Posterior cingulate gyrus (tissue), 11 donors: ENCODE measurements around the gene MAP7.

Experiments used
- DNase-seq, 10 donors: peaks; one replicate each; pipeline versions ENCODE4 v3.0.0 to v3.0.0-alpha.2; 2020 to 2021; ENCODE audit warnings: mixed read lengths in 3 of 10
- intact Hi-C: fragments of 100-400 bp; cut with DNase I; formaldehyde crosslinking; loops from one replicate; pipeline ENCODE4 v1.15.1; 2023

Gene MAP7

DNA sequence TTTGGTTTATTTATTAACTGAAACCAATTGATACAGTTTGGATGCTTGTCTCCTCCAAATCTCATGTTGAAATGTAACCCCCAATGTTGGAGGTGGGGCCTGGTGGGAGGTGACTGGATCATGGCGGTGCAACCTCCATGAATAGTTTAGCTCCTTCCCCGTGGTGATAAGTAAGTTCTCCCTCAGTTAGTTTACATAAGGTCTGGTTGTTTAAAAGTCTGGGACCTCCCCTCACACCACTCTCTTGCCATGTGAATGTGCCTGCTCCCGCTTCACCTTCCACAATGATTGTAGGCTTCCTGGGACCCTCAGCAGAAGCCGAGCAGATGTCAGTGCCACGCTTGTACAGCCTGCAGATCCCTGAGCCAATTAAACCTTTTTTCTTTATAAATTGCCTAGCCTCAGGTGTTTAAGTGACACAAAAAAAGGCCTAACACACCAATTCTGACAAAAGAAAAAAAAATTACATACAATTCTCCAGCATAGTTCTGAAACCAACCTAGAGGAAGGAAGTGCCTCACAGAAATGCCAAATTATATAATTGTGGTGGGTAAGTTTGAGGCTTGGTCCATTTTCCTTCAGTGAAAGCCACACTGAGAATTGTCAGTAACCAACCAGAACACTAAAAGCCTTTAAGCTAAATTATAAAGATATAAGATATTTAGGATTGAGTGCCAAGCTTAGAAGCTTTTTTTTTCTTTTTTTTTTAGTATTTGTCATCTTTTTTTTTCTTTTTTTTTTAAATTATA, 15.0 kb downstream of the MAP7 start:
- intact Hi-C loops: no loop called here
- DNase-seq: no peak

DNA sequence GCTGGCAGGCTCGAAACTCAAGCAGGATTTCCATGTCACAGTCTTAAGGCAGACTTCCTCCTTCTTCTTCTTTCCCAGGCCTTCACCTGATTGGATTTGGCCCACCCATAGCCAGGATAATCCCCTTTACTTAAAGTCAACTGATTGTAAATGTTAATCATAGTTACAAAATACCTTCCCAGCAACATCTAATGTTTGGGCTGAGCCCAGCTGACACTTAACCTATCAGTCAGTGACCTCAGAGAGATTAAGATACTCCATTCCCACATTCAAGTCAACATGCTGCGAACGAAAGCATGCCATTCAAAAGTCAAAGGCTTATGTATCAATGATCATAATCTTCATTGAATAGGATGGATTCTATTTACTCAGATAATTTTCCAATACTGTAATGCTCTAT, 16.0 kb downstream of the MAP7 start:
- DNase-seq: no peak

DNA sequence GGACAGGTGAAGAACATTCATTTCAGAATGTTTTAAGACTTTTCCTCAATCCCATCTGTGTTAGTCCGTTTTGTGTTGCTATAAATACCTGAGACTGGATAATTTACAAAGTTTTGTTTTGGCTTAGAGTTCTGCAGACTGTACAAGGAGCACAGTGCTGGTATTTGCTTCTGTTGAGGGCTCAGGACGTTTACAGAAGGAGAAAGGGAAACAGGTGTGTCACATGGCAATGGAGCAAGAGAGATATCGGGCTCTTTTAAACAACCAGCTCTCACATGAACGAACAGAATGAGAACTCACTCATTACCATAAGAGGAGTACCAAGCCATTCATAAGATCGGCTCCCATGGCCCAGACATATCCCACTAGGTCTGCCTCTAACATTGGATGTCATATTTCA, 16.7 kb downstream of the MAP7 start:
- DNase-seq: no peak
- intact Hi-C loops: no loop called here

More for the DNA sequence above, 16.0 kb downstream of the MAP7 start:
- intact Hi-C loops: no loop called here

DNA sequence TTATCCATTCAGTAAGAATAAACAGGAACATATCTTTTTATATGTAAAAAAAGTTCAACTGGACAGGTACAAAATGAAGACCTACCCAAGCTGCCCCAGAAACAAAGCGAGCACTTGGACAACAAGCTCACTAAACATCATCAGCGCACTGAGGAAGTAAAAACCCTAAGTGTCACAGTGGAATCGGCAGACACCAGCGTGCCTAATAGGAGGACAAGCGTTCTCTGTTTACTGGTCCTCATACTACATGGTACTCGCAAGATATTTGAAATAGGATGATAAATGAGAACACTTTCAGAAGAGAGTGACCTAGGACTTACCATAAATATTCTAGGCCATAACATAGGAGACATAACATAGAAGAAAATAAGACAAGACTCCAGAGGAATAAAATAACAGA, 18.2 kb downstream of the MAP7 start:
- intact Hi-C loops: no loop called here
- peak in 2 of 10 donors; percentile 40 to 76 for DNase-seq

DNA sequence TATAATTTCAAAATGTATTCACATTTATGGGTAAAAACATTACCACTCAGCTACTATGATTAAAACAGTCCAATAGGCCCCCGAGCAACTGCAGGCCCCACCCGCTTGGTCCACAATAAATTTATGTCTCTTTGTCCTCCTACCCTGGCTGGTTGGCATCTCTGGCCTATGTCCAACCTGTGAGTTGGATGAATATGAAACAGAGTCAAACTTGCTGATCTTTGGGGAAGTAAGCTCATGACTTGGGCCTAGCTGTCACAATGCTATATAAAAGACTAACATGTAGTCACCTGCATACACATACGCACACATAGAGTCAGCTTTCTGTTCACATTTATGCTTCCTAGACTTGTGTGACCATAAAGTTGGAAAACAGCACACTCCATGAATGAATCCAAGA, 20.5 kb downstream of the MAP7 start:
- intact Hi-C loops: no loop called here

DNA sequence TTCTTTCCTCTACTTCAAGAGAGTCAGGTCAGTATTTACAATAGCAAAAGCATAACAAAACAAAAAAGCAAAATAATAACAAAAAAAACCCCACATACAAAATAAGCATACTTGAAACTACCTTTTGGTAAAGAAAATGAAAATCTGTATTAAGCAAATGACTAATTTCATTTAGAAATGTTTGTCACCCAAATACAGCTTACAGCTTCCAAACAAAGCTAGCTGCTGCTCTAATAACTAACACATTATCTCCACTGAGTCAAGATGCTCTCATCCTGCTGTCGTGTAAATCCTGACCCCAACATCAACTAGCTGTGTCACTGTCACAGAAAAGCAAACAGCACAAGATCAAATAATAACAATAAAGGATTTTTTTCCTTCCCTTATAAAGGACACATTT, 21.7 kb downstream of the MAP7 start:
- no peak for DNase-seq
- intact Hi-C loops: no loop called here

More for the DNA sequence above, 20.5 kb downstream of the MAP7 start:
- no peak for DNase-seq

DNA sequence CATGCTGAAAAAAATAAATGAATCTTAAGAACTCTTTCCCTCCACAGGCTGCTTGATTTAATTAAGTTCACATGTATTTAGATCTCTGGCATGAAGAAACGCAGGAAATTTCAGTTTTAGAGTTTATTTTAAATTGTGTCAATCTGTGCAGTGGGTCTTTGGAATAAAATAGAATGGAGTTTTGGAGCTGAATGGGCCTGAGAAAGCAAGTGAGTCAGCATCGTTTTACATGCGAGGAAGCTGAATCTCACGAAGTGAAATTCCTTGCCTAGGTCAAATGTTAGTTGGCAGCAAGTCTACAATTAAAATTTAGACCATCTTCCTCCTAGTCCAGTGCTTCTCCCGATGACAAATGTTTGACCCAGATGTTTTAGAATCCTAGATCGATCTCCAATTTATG, 22.4 kb downstream of the MAP7 start:
- DNase-seq: no peak
- intact Hi-C loops: loop anchor here (2.0 kb wide), 1 partner anchor 59 kb away; no protein-coding TSS in a partner anchor

DNA sequence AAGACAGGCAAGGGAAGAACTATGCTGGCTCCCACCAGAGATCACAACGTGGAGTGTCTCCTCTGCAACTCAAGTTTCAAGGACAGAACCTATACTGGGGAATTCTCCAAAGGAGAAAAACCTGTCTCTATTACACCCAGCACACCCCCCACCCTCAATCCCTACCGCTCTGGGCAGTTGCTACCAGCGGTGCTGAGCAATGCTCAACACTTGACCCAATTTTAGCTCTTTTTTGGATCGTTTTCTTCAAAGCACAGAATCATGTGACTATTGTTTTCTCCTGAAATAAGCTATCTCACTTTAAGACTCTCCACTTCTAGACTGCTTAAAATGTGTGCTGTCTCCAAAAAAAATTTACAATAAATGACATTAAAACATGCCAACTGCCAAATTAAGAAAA, 23.3 kb downstream of the MAP7 start:
- DNase-seq: peak in 1 of 10 donors; percentile 33
- intact Hi-C loops: loop anchor here (2.0 kb wide), 1 partner anchor 58 kb away; no protein-coding TSS in a partner anchor

DNA sequence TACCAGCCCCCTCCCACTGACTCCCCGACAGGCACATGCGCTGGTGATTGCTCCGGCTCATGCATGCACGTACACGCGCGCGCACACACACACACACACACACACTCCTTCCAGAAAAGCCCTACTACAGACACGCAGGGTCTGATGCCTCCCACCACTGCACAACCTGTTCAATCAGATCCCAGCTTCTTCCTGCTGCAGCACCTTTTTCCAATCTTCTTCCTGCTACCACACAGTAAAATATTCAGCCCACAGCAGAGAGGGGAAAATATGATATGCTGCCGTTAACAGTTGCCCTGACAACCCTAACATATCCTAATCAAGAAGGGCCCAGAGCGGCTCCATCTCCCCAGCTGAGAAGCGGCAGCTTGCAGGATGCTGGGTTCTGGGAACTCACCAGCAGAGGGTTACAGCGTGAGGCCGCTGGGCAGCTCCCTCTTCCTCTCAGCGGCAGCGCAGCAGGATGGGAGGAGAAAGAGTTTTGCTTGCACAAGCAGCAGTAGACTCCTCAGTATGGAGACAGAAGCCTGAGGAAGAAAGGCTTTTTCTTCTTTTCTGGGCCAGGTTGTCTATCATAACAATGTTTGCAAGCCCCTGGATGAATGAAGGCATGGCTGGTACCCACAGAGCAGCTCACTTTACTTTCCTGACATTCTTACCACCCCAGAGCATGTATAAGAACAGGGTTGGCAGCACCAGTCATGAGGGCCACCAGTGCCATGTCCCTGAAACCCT, 23.9 kb downstream of the MAP7 start:
- DNase-seq: peak; percentile 74 to 98 (median 84)

DNA sequence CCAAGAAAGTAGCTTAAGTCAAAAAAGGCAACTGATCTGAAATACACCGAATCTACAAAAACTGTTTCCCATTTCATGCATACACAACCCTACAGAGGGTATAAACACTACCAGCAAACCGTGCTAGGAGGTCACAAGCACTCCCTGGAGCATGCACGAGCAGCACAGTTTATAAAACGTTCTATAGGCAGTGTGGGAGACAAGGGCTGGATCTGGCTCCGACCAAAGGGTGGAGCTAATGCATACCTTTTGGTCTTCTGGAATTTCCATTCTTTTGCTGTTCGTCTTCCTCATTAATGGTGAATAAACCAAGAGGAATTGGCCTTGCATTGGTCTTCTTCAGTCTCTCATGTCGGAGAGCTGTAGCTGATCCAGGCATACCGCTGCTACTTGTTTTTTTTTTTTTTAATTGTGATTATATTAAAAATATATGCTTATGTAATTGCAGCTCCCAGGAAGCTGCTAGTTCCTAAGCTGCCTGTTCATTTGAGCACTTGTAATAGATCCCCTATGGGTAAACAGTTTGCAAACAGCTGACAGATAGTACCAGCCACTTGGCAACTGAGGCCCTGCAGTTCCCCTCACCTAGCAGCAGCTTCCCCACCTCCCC, 24.5 kb downstream of the MAP7 start:
- peak in 7 of 10 donors; percentile 21 to 89 (median 44) for DNase-seq
- intact Hi-C loops: loop anchor here (2.0 kb wide), 1 partner anchor 57 kb away; no protein-coding TSS in a partner anchor

More for the DNA sequence above, 23.9 kb downstream of the MAP7 start:
- intact Hi-C loops: loop anchor here (2.0 kb wide), 1 partner anchor 58 kb away; no protein-coding TSS in a partner anchor

DNA sequence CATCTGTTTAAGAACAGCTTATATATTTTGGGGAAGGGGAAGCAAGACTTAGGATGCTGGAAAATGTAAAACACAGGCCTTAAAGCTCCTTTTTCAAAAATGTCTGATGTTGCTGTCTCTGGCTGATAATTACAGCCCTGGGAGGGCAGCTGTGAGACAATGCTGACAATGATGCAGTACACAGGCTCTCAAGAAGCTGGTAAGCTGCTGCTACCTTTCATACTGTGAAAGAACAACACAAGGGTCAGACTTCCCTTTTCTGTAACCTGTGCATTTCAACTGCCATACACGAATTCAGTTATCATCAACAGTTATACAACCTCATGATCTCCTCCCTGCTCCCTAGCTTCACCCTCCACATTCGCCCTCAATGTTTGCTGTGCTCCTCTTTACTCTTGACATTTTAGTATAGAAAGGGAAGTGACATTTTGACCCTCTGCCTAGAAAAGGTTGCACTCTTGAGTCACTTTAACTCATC, 25.2 kb downstream of the MAP7 start:
- peak in 3 of 10 donors; percentile 20 to 84 (median 41) for DNase-seq
- intact Hi-C loops: no loop called here

DNA sequence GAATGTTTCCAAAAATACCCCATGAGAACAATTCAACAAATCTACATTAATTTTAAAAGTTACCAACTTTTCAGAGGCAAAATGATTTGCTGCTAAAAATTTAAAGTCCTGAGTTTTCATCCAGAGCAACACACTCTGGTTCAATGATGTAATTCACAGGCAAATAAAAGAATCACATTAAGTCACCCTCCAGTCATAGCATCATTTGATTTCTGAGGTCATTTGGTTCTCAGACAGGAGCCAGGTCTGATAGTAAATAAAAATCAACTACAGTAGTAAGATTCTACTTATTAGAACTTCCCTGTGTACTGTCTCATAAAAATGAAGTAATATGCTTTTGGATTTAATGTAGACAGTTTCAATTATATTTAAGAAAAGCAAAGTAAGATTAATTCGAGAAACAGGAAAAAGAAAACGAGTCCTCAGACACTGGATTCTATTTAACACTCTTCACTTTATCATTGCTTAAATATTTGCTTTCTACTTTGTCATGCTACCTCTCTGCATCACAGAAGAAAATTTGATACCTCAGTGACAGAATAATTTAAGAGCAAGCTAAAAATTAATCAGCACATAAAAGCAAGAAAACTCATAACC, 25.8 kb downstream of the MAP7 start:
- no peak for DNase-seq
- intact Hi-C loops: no loop called here

DNA sequence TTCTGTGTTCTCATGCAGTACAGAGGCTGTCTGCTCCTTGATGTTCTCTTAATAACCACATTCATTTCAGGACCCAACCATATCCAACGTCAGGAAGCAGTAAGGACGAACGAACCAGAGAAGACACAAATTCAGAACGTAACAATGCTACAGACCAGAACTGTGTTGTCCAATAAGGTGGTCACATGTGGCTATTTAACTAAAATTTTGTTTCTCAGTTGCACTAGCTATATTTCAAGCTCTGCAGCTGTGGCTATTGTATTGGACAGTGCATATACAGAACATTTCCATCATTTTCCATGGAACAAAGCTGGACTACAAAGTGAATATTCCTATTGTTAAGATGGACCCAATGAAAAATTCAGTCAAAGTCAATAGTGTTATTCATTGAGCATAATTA, 27.0 kb downstream of the MAP7 start:
- intact Hi-C loops: no loop called here

DNA sequence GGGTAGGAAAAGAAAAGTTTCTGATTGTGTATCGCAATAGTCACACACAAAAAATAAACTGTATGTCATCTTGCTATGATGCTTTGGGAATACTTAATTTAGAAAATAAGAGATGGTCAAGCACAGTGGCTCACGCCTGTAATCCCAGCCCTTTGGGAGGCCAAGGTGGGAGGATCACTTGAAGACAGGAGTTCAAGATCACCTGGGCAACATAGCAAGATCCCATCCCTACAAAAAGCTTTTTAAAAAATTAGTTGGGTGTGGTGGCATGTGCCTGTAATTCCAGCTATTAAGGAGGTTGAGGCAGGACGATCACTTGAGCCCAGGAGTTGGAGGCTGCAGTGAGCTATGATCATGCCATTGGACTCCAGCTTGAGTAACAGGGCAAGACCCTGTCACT, 27.6 kb downstream of the MAP7 start:
- intact Hi-C loops: no loop called here
- no peak for DNase-seq

More for the DNA sequence above, 27.0 kb downstream of the MAP7 start:
- no peak for DNase-seq

DNA sequence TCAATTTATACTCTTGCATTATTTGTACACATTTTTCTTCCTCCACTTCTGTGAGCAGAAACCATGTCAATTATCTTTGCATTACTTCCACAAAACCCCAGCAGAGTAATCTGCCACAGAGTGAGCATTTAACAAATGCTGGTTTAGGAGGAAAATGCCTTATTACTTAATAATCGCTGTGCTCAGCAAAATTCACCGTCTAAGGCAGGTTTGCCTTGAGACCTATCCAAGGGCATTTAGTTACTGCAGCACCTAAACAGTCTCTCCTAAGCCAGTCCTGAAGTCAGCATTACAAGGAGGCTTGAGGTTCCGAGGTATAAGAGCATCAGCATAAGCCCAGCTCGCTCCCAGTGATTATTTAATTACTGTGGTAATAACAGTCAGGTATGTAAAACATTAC, 28.3 kb downstream of the MAP7 start:
- intact Hi-C loops: no loop called here
- DNase-seq: no peak

DNA sequence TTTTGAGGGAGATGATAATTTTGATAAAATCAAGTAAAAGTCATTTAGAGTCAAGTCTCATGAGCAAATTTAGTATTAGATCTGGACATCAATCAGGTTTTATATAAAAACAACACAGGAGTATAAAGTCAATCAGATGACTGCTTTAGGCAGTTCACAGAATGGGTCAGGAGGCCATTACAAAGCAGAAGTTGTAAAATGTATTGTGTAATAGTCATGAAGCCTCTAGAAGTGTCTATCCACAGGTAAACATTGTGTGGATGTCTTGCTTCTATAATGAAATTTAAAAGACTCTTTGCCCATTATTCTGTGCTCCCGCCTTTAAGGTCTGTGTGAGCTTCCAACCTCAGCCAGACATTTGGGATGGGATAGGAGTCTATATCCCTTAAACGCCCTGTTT, 28.8 kb downstream of the MAP7 start:
- no peak for DNase-seq
- intact Hi-C loops: no loop called here

DNA sequence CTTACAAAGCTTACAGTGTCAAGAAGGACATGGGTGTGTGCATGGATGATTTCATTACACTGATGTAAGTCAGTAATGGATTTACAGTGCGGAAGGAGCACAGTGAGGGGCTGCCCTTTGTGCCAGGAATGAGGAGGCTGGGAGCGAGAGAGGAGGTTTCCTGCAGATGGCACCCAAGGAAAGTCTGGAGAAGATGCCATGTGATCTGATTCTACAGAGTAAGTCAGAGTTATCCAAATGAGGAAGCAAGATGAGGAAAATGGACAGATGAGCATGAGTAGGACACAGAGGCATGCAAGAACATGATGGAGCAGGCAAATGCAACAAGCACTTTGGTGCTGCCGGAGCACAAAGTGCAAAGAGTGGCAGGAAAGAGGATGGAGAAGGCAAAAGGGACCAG, 29.7 kb downstream of the MAP7 start:
- DNase-seq: no peak
- intact Hi-C loops: no loop called here

DNA sequence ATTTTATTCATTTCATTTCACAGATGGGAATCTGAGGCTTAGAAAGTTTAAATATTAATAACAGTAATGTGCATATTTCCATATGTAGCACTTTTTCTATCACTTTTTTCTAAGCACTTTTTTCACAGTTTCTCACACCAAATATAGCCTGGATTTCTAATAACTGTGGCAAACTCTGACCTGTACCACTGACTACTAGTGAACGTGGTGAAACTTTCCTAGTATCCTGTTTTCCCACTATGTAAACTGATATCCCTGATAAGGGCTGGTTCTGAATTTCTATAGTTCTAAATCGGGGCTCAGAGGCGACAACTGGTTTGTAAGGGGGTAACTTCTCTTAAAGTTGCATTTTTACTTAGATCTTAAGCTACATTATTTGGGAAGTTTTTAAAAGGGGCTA, 32.6 kb downstream of the MAP7 start:
- intact Hi-C loops: no loop called here
- DNase-seq: no peak

DNA sequence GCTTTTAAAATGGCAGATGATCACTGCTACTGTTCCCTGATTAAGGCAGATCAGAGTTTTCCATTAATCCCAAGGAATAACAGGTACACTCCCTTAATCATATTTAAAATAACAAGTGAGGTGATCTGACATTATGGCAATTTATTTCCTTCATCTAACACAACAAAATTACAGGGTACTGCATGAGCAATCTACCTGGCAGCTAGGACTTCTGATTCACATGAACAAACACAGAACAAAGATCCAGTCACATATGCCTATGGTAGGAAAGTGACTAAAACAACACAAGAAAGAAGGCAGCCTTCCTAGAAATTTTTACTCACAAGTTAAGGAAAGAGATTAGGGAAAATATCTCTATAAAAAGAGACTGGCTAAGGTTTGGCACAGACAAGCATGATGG, 33.2 kb downstream of the MAP7 start:
- no peak for DNase-seq
- intact Hi-C loops: no loop called here

DNA sequence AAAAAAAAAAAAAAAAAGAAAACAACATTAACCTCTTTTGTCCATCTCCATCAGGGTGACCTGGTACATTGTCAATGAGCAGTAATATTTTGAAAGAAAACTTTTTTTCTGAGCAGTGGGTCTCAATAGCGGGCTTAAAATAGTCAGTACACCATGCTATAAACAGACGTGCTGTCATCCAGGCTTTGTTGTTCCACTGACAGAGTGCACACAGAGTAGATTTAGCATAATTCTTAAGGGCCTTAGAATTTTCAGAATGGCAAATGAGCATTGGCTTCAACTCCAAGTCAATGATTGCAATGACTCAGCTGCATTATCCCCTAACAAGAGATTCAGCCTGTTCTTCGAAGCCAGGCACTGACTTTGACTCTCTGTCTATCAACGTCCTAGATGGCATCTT, 35.6 kb downstream of the MAP7 start:
- intact Hi-C loops: no loop called here
- no peak for DNase-seq

DNA sequence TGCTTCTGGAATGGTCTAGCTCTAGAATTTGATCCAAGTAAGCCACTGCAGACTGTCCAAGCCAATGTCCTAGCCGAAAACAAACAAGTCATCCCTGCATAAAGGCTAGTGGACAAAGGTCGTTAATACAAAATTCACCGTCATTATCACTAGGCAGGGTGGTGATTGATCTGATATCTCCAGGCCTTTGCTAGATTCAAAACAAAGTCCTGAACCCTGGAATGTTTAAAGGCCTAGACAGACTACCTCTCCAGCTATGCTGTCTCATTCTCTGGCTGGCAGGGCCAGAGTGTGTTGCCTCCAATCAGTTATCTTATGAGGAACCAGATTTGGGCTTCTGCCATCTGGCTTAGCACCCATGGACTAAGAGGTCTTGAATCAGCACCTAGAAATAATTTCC, 38.3 kb downstream of the MAP7 start:
- DNase-seq: no peak
- intact Hi-C loops: no loop called here
